Measurements from ENCODE around the gene TXNL4B. TPM values are rescaled to one million over a fixed set of nuclear protein-coding genes. Genes with fewer than 3 reads are reported as not detected.
A peak's percentile ranks its signal among the peaks of the same experiment; 100 is the strongest.
"Not testable (repeated sequence)": the region's sequence is repeated elsewhere in the genome, so short reads cannot be mapped to it uniquely, and the experiment has no call there.

The TXNL4B gene
- total RNA-seq, 1 donor from 2014 or later = 5.8 TPM

GRCh38 chr16:72073560-72074230 is 19.7 kb downstream of the TXNL4B start:
- DNase-seq (ENCODE audit: low spot score) = no peak

GRCh38 chr16:72072514-72073342 is 20.7 kb downstream of the TXNL4B start:
- peak; percentile 57 for DNase-seq (ENCODE audit: low spot score)

GRCh38 chr16:72068930-72069329 is 24.5 kb downstream of the TXNL4B start:
- DNase-seq (ENCODE audit: low spot score) = no peak

DNA sequence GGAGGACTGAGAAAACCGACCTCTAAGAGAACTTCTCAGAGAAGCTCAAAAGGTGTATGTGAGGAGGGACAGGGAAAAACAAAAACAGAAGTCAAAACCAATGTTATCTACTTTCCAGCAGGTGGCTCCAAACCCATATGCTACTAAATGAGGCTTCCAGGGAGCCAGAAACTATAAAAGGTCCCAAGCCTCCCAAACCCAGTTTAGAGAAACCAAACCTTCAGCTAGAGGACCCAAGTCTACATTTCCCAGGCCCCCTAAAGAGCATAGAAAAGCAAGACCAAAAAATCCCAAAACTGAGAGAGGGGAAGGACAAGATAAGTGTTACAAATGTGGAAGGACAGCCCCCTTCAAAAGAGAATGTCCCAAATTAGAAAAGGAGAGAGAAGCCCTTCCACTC is 26.7 kb downstream of the TXNL4B start:
- peak; percentile 39 for DNase-seq (ENCODE audit: low spot score)

DNA sequence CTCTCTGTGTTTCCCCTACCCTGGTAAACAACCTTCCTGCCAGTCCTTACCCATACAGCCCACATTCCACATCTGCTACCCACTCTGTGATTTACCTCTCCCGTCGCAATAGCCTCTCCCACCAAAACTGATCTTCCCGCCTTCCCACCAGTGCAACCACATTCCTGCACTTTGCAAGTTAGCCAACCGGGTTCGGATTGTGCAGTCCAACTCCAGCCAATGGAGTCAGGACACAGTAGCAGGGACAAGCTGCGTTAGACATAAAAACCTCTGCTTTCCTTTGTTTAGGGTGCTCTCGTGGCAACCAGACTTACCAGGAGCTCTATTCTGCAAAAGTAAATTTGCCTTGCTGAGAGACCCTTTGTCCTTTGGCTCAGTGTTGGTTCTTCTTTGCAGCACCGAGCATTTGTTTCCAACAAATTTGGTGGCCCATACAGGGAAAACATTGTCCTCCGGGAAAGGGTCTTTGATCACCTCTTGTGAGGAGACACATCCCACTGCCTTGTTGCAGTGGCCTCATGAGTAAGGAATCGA is 29.0 kb downstream of the TXNL4B start:
- no peak for DNase-seq (ENCODE audit: low spot score)

GRCh38 chr16:72061564-72061963 is 31.9 kb downstream of the TXNL4B start:
- DNase-seq (ENCODE audit: low spot score) = no peak

DNA sequence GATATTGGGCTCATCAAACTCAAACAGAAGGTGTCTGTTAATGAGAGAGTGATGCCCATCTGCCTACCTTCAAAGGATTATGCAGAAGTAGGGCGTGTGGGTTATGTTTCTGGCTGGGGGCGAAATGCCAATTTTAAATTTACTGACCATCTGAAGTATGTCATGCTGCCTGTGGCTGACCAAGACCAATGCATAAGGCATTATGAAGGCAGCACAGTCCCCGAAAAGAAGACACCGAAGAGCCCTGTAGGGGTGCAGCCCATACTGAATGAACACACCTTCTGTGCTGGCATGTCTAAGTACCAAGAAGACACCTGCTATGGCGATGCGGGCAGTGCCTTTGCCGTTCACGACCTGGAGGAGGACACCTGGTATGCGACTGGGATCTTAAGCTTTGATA is 33.0 kb downstream of the TXNL4B start:
- no peak for DNase-seq (ENCODE audit: low spot score)

- not testable (repeated sequence) for DNase-seq (ENCODE audit: low spot score)
These were observed 34.4 kb downstream of the TXNL4B start for GRCh38 chr16:72059060-72059459.

- DNase-seq (ENCODE audit: low spot score) = not testable (repeated sequence)
These were observed 36.1 kb downstream of the TXNL4B start for GRCh38 chr16:72057313-72057712.

DNA sequence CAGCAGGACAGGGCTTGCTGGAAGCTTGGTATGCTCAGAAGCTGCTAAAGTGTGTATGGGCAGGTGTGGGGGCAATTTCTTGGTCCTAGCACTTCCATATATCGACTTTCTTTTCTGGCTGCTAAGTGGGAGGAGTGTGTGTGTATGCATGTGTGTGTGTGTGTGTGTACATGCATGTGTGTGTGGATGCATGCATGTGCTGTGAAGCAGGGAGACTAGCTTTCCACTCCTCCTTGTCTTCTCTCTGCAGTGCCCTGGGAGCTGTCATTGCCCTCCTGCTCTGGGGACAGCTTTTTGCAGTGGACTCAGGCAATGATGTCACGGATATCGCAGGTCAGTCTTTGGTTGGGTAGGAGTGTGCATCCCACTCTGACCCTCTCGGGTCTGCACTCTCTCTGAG is 37.5 kb downstream of the TXNL4B start:
- DNase-seq (ENCODE audit: low spot score) = no peak

DNA sequence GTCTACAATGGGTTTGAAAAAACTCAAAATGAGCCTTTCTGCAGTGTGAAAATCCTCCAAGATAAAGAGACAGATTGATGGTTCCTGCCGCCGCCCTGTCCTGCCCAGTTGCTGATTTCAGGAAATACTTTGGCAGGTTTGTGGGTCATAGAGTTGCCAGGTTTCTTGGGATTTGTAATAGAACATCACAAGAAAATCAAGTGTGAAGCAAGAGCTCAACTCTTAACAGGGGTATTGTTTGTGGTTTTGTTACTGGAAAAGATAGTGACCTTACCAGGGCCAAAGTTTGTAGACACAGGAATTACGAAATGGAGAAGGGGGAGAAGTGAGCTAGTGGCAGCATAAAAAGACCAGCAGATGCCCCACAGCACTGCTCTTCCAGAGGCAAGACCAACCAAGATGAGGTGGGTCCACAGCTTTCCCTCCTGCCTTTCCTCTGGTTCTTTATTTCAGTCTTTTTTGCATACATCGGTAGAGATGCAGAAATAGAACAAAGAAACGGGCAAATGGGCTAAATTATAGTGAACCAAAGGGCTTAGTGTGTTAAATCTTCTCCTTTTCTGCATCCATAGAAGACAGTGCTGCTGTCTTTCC is 39.1 kb downstream of the TXNL4B start, which contains the start of gene HP:
TSS of gene HP (plus strand) at position 252 of the 594 bp plus-strand sequence. CDS start at position 400, 148 bp downstream.
- not testable (repeated sequence) for DNase-seq (ENCODE audit: low spot score)

- DNase-seq (ENCODE audit: low spot score) = no peak
These were observed 41.6 kb downstream of the TXNL4B start for GRCh38 chr16:72051818-72052217.

- no peak for DNase-seq (ENCODE audit: low spot score)
These were observed 42.5 kb downstream of the TXNL4B start for GRCh38 chr16:72050769-72051464.

DNA sequence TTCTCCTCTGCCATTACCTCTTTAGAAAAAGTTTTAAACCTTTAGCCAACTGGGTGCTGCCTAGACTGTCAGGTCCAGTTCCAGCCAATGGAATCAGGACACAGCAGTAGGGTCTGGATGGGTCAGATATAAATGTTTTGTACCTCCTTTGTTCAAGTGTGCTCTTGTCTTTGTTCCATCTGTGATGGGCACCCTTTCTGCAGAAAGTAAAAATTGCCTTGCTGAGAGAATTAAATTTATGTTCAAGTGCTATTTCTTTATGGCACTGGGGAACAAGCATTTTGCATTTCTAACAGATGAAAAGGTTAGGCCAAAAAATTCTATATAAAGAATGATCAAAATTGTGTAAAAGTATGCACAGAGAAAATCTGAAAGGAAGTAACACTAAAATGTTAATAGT is 44.3 kb downstream of the TXNL4B start:
- no peak for DNase-seq (ENCODE audit: low spot score)

- no peak for DNase-seq (ENCODE audit: low spot score)
These were observed 48.5 kb downstream of the TXNL4B start for GRCh38 chr16:72044825-72045359.

DNA sequence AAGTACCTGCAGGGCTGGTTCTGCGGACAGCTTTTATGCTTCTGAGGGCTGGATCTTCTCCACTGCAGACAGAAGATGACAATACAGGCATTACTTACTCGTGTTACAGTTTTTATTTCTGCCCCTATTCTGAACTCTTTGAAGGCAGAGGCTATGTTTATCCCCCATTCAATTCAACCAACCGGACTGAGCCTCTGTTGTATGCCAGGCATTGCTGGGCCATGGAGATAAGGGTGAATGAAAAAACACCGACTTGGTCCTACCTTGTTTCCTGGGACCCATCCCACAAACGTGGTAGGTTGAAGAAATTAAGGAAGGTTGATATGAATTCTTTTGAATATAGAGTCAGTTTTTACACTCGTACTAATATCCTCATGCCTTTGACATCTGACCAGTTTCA is 49.1 kb downstream of the TXNL4B start:
- no peak for DNase-seq (ENCODE audit: low spot score)

- DNase-seq (ENCODE audit: low spot score) = no peak
These were observed 49.9 kb downstream of the TXNL4B start for GRCh38 chr16:72043539-72043938.

DNA sequence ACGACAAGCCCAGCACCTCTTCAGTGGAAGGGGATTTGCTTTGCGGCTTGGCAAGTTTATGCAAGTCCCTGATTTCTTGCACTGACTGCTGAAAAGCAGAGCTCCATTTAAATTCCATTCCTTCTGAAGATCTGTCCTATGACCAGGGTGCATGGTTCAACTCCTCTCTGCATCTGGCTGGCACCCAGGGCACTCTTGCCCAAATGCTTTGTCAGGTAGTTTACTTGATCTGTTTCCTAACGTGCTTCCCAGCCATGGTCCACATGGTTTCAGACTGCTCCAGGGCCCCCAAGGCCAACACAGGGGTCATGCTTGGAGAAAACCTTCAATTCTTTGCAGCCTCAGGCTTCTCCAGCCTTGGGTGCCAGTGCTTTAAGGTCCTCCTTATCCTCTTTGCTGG is 50.4 kb downstream of the TXNL4B start:
- no peak for DNase-seq (ENCODE audit: low spot score)

- no peak for DNase-seq (ENCODE audit: low spot score)
These were observed 51.2 kb downstream of the TXNL4B start for GRCh38 chr16:72042157-72042660.

- no peak for DNase-seq (ENCODE audit: low spot score)
These were observed 57.3 kb downstream of the TXNL4B start for GRCh38 chr16:72036098-72036497.
